ENCODE data around the gene RAB39A.
"Not testable (repeated sequence)": the region's sequence is repeated elsewhere in the genome, so short reads cannot be mapped to it uniquely, and the experiment has no call there.

RAB39A gene

GRCh38 chr11:107931206-107931605 lies 3.0 kb downstream of the RAB39A start:
- H3K4me3 ChIP-seq (ENCODE audit: control insufficient read depth, low read depth, low read length), result no peak overlapping the region
- no peak for DNase-seq (ENCODE audit: low read depth)
- TF ChIP-seq, protein P1, sequence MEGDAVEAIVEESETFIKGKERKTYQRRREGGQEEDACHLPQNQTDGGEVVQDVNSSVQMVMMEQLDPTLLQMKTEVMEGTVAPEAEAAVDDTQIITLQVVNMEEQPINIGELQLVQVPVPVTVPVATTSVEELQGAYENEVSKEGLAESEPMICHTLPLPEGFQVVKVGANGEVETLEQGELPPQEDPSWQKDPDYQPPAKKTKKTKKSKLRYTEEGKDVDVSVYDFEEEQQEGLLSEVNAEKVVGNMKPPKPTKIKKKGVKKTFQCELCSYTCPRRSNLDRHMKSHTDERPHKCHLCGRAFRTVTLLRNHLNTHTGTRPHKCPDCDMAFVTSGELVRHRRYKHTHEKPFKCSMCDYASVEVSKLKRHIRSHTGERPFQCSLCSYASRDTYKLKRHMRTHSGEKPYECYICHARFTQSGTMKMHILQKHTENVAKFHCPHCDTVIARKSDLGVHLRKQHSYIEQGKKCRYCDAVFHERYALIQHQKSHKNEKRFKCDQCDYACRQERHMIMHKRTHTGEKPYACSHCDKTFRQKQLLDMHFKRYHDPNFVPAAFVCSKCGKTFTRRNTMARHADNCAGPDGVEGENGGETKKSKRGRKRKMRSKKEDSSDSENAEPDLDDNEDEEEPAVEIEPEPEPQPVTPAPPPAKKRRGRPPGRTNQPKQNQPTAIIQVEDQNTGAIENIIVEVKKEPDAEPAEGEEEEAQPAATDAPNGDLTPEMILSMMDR (conservative IDR thresholded peaks at IDR 0.05; ENCODE audit: control insufficient read depth, insufficient read depth, low read depth, low read length), result no peak

DNA sequence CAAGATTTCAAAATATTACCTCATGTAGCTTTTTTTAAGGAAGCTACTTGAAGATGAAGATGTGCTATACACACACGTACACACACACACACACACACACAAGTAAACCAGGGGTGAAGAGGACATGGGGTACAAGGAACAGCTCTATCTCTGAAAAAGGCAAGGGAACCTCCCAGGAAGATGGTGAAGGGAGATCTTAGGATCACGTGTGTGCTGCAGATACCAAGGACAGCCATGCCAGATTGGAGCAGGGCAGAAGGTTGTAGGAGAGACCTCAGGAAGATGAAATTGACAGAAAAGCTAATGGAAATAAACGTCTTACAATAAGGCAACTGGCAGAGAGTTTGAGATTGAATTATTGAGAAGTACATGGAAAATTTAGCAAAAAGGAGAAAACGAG lies 19.7 kb downstream of the RAB39A start:
- no peak overlapping the region for H3K4me3 ChIP-seq (ENCODE audit: control insufficient read depth, low read depth, low read length)
- TF ChIP-seq, protein P1 (conservative IDR thresholded peaks at IDR 0.05; ENCODE audit: control insufficient read depth, insufficient read depth, low read depth, low read length), result no peak

DNA sequence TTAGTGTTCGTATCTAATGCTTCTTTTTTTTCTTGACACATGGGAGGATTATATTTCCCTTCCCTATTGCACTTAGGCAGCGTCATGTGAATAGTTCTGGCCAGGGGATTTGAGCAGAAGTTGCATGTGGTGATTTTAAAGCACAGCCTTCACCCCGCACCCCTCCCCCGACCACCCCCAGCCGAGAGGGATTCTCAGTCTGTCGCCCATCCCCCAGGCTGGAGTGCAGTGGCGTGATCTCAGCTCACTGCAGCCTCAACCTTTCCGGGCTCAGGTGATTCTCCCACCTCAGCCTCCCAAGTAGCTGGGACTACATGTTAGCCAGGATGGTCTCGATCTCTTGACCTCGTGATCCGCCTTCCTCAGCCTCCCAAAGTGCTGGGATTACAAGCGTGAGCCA lies 20.1 kb downstream of the RAB39A start:
- not testable (repeated sequence) for DNase-seq (ENCODE audit: low read depth); H3K4me3 ChIP-seq (ENCODE audit: control insufficient read depth, low read depth, low read length)

More for the DNA sequence above, 19.7 kb downstream of the RAB39A start:
- DNase-seq (ENCODE audit: low read depth), result no peak

DNA sequence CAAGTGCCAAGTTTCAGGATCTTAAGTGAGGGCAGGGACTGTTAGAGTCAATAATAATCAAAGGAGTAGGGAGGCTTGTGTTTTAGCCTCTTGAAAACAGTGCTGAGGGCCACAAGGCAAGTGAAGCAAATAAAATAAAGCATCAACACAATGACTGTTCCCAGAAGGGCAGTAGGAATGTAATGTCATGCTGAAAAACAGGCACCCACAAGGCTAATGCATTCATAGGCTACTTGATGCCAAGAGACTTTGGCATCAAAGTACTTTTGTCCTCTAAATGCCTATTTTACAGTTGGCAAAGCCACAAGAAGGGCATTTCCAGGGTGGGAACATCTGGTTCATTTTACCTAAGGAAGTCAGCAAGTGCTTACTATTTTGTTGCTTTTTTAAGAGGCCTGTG lies 22.9 kb downstream of the RAB39A start:
- no peak for DNase-seq (ENCODE audit: low read depth)
- TF ChIP-seq, protein P1 (conservative IDR thresholded peaks at IDR 0.05; ENCODE audit: control insufficient read depth, insufficient read depth, low read depth, low read length), result no peak
- no peak overlapping the region for H3K4me3 ChIP-seq (ENCODE audit: control insufficient read depth, low read depth, low read length)

- no peak overlapping the region for H3K4me3 ChIP-seq (ENCODE audit: control insufficient read depth, low read depth, low read length)
- TF ChIP-seq, protein P1 (conservative IDR thresholded peaks at IDR 0.05; ENCODE audit: control insufficient read depth, insufficient read depth, low read depth, low read length), result no peak
- DNase-seq (ENCODE audit: low read depth), result no peak
Measured at GRCh38 chr11:107953446-107953845, 25.2 kb downstream of the RAB39A start.

- TF ChIP-seq, protein P1 (conservative IDR thresholded peaks at IDR 0.05; ENCODE audit: control insufficient read depth, insufficient read depth, low read depth, low read length), result no peak
- no peak overlapping the region for H3K4me3 ChIP-seq (ENCODE audit: control insufficient read depth, low read depth, low read length)
- no peak for DNase-seq (ENCODE audit: low read depth)
Measured at GRCh38 chr11:107956543-107956942, 28.3 kb downstream of the RAB39A start.

DNA sequence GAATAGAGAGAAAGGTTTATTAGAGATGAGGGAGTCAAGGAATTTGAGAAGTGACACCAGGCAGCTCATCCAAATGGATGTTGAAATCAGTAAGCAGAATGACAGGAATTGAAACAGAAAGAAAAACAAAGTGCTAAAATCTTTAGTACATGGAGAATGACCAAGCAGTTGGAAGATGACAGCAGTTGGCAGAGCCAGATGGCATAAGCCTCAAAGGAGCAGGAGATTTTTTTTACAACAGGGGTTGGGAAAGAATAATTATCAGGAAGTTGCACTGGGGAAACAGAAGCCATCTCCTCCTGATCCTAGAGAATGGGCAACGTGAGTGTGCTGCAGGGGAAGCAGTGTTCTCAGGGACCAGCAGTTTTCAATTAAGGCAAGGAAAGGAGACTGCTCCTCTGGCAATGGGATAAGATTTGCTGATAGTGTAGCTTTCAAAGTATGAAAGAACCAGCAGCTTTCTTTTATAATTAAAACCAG lies 28.9 kb downstream of the RAB39A start:
- no peak overlapping the region for H3K4me3 ChIP-seq (ENCODE audit: control insufficient read depth, low read depth, low read length)
- TF ChIP-seq, protein P1 (conservative IDR thresholded peaks at IDR 0.05; ENCODE audit: control insufficient read depth, insufficient read depth, low read depth, low read length), result no peak
- peak; percentile 46 for DNase-seq (ENCODE audit: low read depth)
